GM12864 (cell line): ENCODE measurements around the gene GCC2.
A peak's percentile ranks its signal among the peaks of the same experiment; 100 is the strongest.

Experiments
- DNase-seq: peaks from one replicate; pipeline ENCODE4 v3.0.0-alpha.2; 2011; ENCODE audit warnings: low read depth
- H3K4me3 ChIP-seq: 2 replicates; pipeline ENCODE4 v1.5.1; 2011; ENCODE audit warnings: mild to moderate bottlenecking, low read depth, low read length, control low read depth
- CTCF ChIP-seq: IDR thresholded peaks from 2 replicates; pipeline ENCODE4 v1.5.1; 2011; ENCODE audit warnings: low read depth, mild to moderate bottlenecking, moderate library complexity, low read length, control low read depth, inconsistent platforms; ENCODE audit errors: missing control alignments

Gene GCC2

DNA sequence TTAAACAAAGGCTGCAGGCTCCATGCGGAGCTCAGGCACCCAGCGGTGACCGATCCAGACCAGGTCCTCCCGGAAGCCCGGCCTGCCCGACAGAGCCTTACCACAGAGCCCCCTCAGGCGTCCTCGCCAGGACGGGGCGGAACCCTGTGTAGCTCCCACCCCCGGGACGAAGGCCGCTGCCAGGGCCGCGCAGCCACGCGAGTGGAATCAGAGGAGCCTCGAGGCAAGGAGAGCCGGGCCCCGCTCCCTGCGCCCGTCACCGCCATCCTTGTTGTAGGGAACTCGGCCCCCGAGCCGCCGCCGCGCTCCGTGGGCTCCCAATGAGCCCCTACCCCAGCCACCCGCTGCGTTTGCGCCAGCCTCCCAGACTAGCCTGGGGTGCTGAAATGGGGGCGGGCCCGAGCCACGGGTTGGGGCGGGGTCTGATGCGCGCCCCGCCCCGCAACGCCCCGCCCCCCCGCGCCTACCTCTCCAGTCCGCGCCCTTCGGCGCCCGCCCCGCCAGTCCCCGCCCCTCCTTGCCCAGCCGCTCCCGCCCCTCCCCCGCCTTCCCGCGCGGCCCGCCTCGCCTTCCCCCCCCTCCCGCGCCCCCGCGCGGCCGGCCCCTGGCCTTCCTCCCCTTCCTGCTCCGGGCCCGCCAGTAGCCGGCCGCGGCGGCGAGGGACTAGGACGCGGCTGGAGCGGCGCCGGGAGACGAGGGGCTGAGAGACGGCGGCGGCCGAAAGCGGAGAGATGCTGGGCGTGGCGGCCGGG lies 85.0 kb downstream of the GCC2 start, which contains the start of gene LIMS1:
TSS of gene LIMS1 (plus strand) at position 639 of the 752 bp plus-strand sequence. CDS start at position 732, 93 bp downstream.
- H3K4me3 ChIP-seq: peak within 1 kb of the TSS; percentile 88
- TF ChIP-seq CTCF: peak; percentile 7
- peak; percentile 49 for DNase-seq

DNA sequence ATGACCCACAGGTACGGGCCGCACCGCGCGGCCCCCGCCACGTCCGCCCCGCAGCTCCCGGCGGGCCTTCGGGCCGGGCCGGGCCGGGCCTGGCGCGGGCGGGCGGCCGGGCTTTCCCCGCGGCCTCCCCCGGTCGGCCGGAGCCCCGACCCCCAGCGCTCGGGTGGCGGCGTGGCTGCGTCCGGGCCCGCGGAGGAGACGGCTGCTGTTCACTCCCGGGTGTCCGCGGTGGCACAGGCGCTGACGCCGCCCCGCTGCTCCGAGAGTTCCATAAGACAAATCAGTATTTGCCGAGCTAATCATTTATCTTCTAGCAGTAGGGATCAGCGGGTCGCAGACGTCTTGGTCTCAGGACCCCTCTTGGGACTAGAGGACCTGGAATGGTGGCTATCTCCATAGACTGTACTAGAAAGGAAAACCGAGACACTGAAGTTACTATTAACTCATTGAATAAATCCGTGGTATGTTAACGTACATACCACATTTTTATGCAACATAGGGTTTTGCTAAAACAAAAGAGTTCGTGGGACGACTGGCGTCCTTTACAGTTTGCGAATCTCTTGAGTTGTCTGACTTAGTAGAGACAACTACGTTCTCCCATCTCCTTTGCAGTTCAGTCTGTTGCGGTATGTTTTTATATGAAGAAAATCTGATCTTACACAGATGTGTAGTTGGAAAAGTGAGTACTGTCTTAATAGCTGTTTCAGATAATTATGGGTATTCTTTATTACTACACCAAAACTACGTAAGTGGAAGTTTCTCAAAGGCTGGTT lies 85.8 kb downstream of the GCC2 start:
- no peak for DNase-seq
- TF ChIP-seq CTCF: no peak
- H3K4me3 ChIP-seq: peak overlapping the region; percentile 88

DNA sequence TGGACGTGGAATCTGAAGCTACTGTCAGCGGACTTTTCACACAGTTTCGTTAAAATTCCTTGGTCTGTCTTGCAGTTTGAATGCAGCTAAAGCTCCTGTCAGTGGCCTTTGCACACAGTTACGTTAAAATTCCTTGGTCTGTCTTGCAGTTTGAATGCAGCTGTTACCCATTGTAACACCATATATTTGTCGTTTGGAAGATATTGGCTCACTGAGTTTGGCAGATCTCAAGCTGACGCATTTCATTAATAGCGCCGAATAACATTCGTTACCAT lies 86.3 kb downstream of the GCC2 start:
- no peak for TF ChIP-seq CTCF
- no peak for DNase-seq
- peak overlapping the region; percentile 88 for H3K4me3 ChIP-seq

DNA sequence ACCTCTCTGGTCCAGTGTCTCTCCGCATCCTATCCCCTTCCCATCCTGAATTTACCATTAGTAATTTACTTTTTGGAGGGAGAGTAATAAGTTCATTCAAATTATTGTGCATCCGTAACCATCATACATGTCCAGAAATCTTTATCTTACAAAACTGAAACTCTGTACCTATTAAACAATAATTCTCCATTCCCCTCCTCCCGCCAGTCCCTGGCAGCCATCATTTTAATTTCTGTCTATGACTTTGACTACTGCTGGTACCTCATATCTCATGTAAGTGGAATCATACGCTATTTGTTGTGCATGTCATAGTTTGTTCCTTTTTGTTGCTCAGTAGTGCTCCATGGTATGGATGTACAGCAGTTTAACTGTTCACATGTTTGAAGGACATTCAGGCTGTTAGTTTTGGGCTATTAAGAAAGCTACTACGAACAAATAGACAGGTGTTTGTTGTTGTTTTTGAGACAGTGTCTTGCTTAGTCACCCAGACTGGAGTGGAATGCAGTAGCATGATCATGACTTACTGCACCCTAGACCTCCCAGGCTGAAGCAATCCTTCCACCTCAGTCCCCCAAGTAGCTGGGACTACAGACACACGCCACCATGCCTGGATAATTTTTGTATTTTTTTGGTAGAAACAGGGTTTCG lies 87.3 kb downstream of the GCC2 start:
- TF ChIP-seq CTCF: no peak
- no peak for DNase-seq
- H3K4me3 ChIP-seq: no peak overlapping the region; the same call in 1 of the 2 replicates

GRCh38 chr2:108536911-108537310 lies 87.9 kb downstream of the GCC2 start:
- no peak overlapping the region for H3K4me3 ChIP-seq
- no peak for TF ChIP-seq CTCF
- no peak for DNase-seq

GRCh38 chr2:108538000-108538625 lies 89.1 kb downstream of the GCC2 start:
- H3K4me3 ChIP-seq: no peak overlapping the region
- TF ChIP-seq CTCF: no peak
- no peak for DNase-seq
